Upper lobe of left lung (tissue), 6 donors: Measurements from ENCODE around the gene TEX35. TPM values are rescaled to one million over a fixed set of nuclear protein-coding genes. Genes with fewer than 3 reads are reported as not detected.
A peak's percentile ranks its signal among the peaks of the same experiment; 100 is the strongest.

Source experiments
- ATAC-seq, 2 donors: fragments of 200-7000 bp; cut with Tn5 transposase; one replicate each; pipeline ENCODE4 v1.9.1; 2022; ENCODE audit warnings: mild to moderate bottlenecking in 2 of 2, moderate library complexity in 2 of 2; ENCODE audit not compliant: low FRiP score in 2 of 2
- DNase-seq, 2 donors: peaks; one replicate each; pipeline ENCODE4 v3.0.0-alpha.2; 2019 to 2020
- H3K27ac ChIP-seq, 4 donors: fragments of 200-600 bp; sonication (generic); one replicate each; pipeline ENCODE4 v1.5.1; 2016 to 2019
- H3K27me3 ChIP-seq, 4 donors: fragments of 200-600 bp; sonication (generic); one replicate each; pipeline ENCODE4 v1.5.1; 2017 to 2019
- H3K36me3 ChIP-seq, 4 donors: fragments of 200-600 bp; sonication (generic); one replicate each; pipeline ENCODE4 v1.5.1; 2016 to 2019
- H3K4me1 ChIP-seq, 4 donors: fragments of 200-600 bp; sonication (generic); one replicate each; pipeline ENCODE4 v1.5.1; 2018 to 2019
- H3K4me3 ChIP-seq, 4 donors: fragments of 200-600 bp; sonication (generic); one replicate each; pipeline ENCODE4 v1.5.1; 2017 to 2019; ENCODE audit warnings: mild to moderate bottlenecking in 2 of 4, moderate library complexity in 1 of 4
- H3K9me3 ChIP-seq, 4 donors: fragments of 200-600 bp; sonication (generic); one replicate each; pipeline ENCODE4 v1.5.1; 2018 to 2019
- CTCF ChIP-seq, 6 experiments: fragments of 450-650 bp in 4 of 6; fragments of 200-600 bp in 2 of 6; sonication (generic) in 2 of 6; IDR thresholded peaks; one replicate each; pipeline ENCODE4 v1.5.1; 2016 to 2019; ENCODE audit warnings: antibody characterized with exemption in 6 of 6
- EP300 ChIP-seq, 4 donors: sonication (generic); formaldehyde crosslinking; IDR thresholded peaks; one replicate each; pipeline ENCODE4 v1.5.1; 2017; ENCODE audit warnings: antibody characterized with exemption in 4 of 4, control low read depth in 2 of 4
- POLR2A ChIP-seq, 4 donors: fragments of 450-650 bp; IDR thresholded peaks; one replicate each; pipeline ENCODE4 v1.5.1; 2016 to 2017; ENCODE audit warnings: antibody characterized with exemption in 4 of 4, mild to moderate bottlenecking in 2 of 4
- POLR2AphosphoS5 ChIP-seq, 2 donors: sonication (generic); formaldehyde crosslinking; IDR thresholded peaks; one replicate each; pipeline ENCODE4 v1.5.1; 2017; ENCODE audit warnings: antibody characterized with exemption in 2 of 2
- WGBS, 2 donors: methylation state at CpG; one replicate each; pipeline ENCODE4 v1.1.5; 2017 to 2018; 5-methylcytosine and 5-hydroxymethylcytosine counted together
- total RNA-seq, 6 donors: library from RNA; depleted of rRNA in 4 of 6; stranded (reverse); fragments of >200 nt in 4 of 6; gene quantifications; one replicate each; pipeline versions ENCODE4 v1.1.0 to v1.2.1, GENCODE V29; 2016 to 2021
- donor health status: DM: no; HTN: no; CAD: no; lungs with moderate emphysema.
- donor health status: DM: no; HTN: yes; CAD: no; lungs with severe emphysema.

Gene TEX35
- total RNA-seq, 6 donors from 2014 or later, result not detected

GRCh38 chr1:178537382-178538090 is 24.6 kb downstream of the TEX35 start:
- H3K27ac ChIP-seq, result no peak overlapping the region

GRCh38 chr1:178538192-178538916 is 25.4 kb downstream of the TEX35 start:
- H3K4me1 ChIP-seq, result peaks cover 11 to 19% (median 12%) of the 10 kb centered on the region in 4 donors
- DNase-seq, result no peak
- H3K36me3 ChIP-seq, result no peaks in the 10 kb centered on the region
- 76 to 78% methylated on average over 7 to 9 of the region's 9 CpGs for WGBS, 2 donors
- TF ChIP-seq EP300 (IDR thresholded peaks at IDR 0.05) (no peak), POLR2AphosphoS5 (IDR thresholded peaks at IDR 0.05) (no peak), POLR2A (IDR thresholded peaks at IDR 0.05) (no peak), CTCF (IDR thresholded peaks at IDR 0.05) (no peak)
- H3K9me3 ChIP-seq, result no peaks in the 10 kb centered on the region
- peak in 1 of 2 donors; percentile 9 for ATAC-seq
- H3K27me3 ChIP-seq, result no peaks in the 10 kb centered on the region
- H3K27ac ChIP-seq, result no peak overlapping the region
- no peak overlapping the region for H3K4me3 ChIP-seq

More at GRCh38 chr1:178537382-178538090, 24.6 kb downstream of the TEX35 start:
- no peak for DNase-seq
- Histone ChIP-seq H3K4me1 (peaks cover 5 to 12% (median 8%) of the 10 kb centered on the region in 4 donors), H3K4me3 (no peak overlapping the region), H3K27me3 (no peaks in the 10 kb centered on the region), H3K9me3 (no peaks in the 10 kb centered on the region), H3K36me3 (no peaks in the 10 kb centered on the region)
- TF ChIP-seq POLR2A (IDR thresholded peaks at IDR 0.05) (no peak), POLR2AphosphoS5 (IDR thresholded peaks at IDR 0.05) (no peak), CTCF (IDR thresholded peaks at IDR 0.05) (no peak), EP300 (IDR thresholded peaks at IDR 0.05) (no peak)
- WGBS, 2 donors, result 85 to 86% methylated on average over 20 of the region's 20 CpGs
- ATAC-seq, result no peak

GRCh38 chr1:178539291-178539690 is 26.4 kb downstream of the TEX35 start:
- TF ChIP-seq EP300 (IDR thresholded peaks at IDR 0.05) (no peak), POLR2AphosphoS5 (IDR thresholded peaks at IDR 0.05) (no peak), POLR2A (IDR thresholded peaks at IDR 0.05) (no peak), CTCF (IDR thresholded peaks at IDR 0.05) (no peak)
- Histone ChIP-seq H3K9me3 (no peaks in the 10 kb centered on the region), H3K4me3 (no peak overlapping the region), H3K27me3 (no peaks in the 10 kb centered on the region), H3K4me1 (peaks cover 12 to 24% (median 14%) of the 10 kb centered on the region in 4 donors), H3K36me3 (no peaks in the 10 kb centered on the region), H3K27ac (no peak overlapping the region)
- WGBS, 2 donors, result 75 to 81% methylated on average over 7 of the region's 7 CpGs
- DNase-seq (no peak), ATAC-seq (no peak)

- Histone ChIP-seq H3K9me3 (no peaks in the 10 kb centered on the region), H3K4me1 (peaks cover 12 to 24% (median 14%) of the 10 kb centered on the region in 4 donors), H3K4me3 (no peak overlapping the region), H3K36me3 (no peaks in the 10 kb centered on the region), H3K27me3 (no peaks in the 10 kb centered on the region), H3K27ac (no peak overlapping the region)
- TF ChIP-seq POLR2A (IDR thresholded peaks at IDR 0.05), result no peak
- TF ChIP-seq EP300 (IDR thresholded peaks at IDR 0.05), result no peak
- no peak for TF ChIP-seq CTCF (IDR thresholded peaks at IDR 0.05)
- no peak for TF ChIP-seq POLR2AphosphoS5 (IDR thresholded peaks at IDR 0.05)
- WGBS, 2 donors, result 89 to 91% methylated on average over 6 of the region's 6 CpGs
- DNase-seq, result no peak
- no peak for ATAC-seq
These were observed 27.3 kb downstream of the TEX35 start for GRCh38 chr1:178540204-178540603.
